Peyer's patch (tissue), 4 donors: ENCODE measurements around the gene ZNF473.

Experiments used
- POLR2A ChIP-seq, 2 donors: fragments of 450-650 bp; IDR thresholded peaks; one replicate each; pipeline ENCODE4 v1.5.1; 2017; ENCODE audit warnings: antibody characterized with exemption in 2 of 2, mild to moderate bottlenecking in 2 of 2, moderate library complexity in 2 of 2
- TF ChIP-seq, protein P1 (sequence below), 6 experiments: fragments of 450-650 bp in 4 of 6; fragments of 200-600 bp in 2 of 6; sonication (generic) in 1 of 6; IDR thresholded peaks; one replicate each; pipeline ENCODE4 v1.5.1; 2017 to 2019; ENCODE audit warnings: antibody characterized with exemption in 6 of 6, mild to moderate bottlenecking in 3 of 6, moderate library complexity in 1 of 6

DNA sequence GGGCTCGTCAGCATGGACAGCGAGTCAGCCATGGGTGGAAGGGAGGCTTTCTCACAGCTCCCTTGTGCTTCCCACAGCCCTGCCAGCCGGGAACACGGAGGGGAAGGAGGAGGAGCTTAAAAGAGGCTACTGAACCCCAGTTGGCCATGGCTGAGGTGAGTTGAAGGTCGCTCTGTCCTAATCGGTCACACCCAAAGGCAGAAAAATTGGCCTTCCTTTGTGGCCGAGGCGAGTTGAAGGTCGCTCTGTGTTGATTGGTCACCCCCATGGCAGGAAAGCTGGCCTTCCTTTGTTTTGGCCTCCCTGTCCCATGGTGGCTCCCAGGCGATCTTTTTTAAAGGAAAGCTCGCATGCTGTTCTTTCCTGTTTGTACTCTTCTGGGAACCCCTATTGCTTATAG lies 5.1 kb downstream of the ZNF473 start:
- TF ChIP-seq, protein P1, sequence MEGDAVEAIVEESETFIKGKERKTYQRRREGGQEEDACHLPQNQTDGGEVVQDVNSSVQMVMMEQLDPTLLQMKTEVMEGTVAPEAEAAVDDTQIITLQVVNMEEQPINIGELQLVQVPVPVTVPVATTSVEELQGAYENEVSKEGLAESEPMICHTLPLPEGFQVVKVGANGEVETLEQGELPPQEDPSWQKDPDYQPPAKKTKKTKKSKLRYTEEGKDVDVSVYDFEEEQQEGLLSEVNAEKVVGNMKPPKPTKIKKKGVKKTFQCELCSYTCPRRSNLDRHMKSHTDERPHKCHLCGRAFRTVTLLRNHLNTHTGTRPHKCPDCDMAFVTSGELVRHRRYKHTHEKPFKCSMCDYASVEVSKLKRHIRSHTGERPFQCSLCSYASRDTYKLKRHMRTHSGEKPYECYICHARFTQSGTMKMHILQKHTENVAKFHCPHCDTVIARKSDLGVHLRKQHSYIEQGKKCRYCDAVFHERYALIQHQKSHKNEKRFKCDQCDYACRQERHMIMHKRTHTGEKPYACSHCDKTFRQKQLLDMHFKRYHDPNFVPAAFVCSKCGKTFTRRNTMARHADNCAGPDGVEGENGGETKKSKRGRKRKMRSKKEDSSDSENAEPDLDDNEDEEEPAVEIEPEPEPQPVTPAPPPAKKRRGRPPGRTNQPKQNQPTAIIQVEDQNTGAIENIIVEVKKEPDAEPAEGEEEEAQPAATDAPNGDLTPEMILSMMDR (IDR thresholded peaks at IDR 0.05) = no peak
- TF ChIP-seq POLR2A (IDR thresholded peaks at IDR 0.05) = no peak
